ENCODE measurements around the gene CPED1. TPM values are rescaled to one million over a fixed set of nuclear protein-coding genes. Genes with fewer than 3 reads are reported as not detected.

The CPED1 gene
- total RNA-seq, 1 donor from 2014 or later, result 32.3 TPM

- no peak for DNase-seq
Measured at GRCh38 chr7:121151774-121152221, 163.3 kb downstream of the CPED1 start.

GRCh38 chr7:121153411-121153810 lies 164.9 kb downstream of the CPED1 start:
- no peak for DNase-seq

GRCh38 chr7:121153995-121154394 lies 165.5 kb downstream of the CPED1 start:
- peak; percentile 7 for DNase-seq

- DNase-seq, result no peak
Measured at GRCh38 chr7:121156825-121157224, 168.3 kb downstream of the CPED1 start.

GRCh38 chr7:121157341-121157751 lies 168.8 kb downstream of the CPED1 start:
- no peak for DNase-seq

GRCh38 chr7:121157885-121158590 lies 169.5 kb downstream of the CPED1 start:
- no peak for DNase-seq

GRCh38 chr7:121158665-121159064 lies 170.2 kb downstream of the CPED1 start:
- DNase-seq, result no peak

GRCh38 chr7:121159553-121159952 lies 171.0 kb downstream of the CPED1 start:
- DNase-seq, result no peak

- no peak for DNase-seq
Measured at GRCh38 chr7:121160150-121161008, 171.9 kb downstream of the CPED1 start.

GRCh38 chr7:121163699-121164098 lies 175.2 kb downstream of the CPED1 start:
- no peak for DNase-seq

- no peak for DNase-seq
Measured at GRCh38 chr7:121164247-121164646, 175.7 kb downstream of the CPED1 start.

GRCh38 chr7:121166916-121167315 lies 178.4 kb downstream of the CPED1 start:
- peak; percentile 19 for DNase-seq

GRCh38 chr7:121167971-121168370 lies 179.5 kb downstream of the CPED1 start:
- no peak for DNase-seq

GRCh38 chr7:121169469-121169868 lies 181.0 kb downstream of the CPED1 start:
- no peak for DNase-seq

- DNase-seq, result no peak
Measured at GRCh38 chr7:121172484-121172883, 184.0 kb downstream of the CPED1 start.

GRCh38 chr7:121175826-121176225 lies 187.3 kb downstream of the CPED1 start:
- DNase-seq, result no peak

- no peak for DNase-seq
Measured at GRCh38 chr7:121178452-121178851, 189.9 kb downstream of the CPED1 start.

GRCh38 chr7:121178869-121179497 lies 190.5 kb downstream of the CPED1 start:
- DNase-seq, result no peak

GRCh38 chr7:121180436-121181063 lies 192.0 kb downstream of the CPED1 start:
- no peak for DNase-seq

- no peak for DNase-seq
Measured at GRCh38 chr7:121181357-121181756, 192.8 kb downstream of the CPED1 start.

- no peak for DNase-seq
Measured at GRCh38 chr7:121182281-121182680, 193.8 kb downstream of the CPED1 start.

GRCh38 chr7:121182902-121183301 lies 194.4 kb downstream of the CPED1 start:
- DNase-seq, result no peak
